GM19099 (cell line): ENCODE data around the gene SLC26A8.

Experiments used
- POLR2A ChIP-seq: IDR thresholded peaks from 3 replicates; pipeline ENCODE4 v1.6.1; 2011; ENCODE audit warnings: low read depth; ENCODE audit not compliant: insufficient read length; ENCODE audit errors: extremely low read depth

Gene SLC26A8

DNA sequence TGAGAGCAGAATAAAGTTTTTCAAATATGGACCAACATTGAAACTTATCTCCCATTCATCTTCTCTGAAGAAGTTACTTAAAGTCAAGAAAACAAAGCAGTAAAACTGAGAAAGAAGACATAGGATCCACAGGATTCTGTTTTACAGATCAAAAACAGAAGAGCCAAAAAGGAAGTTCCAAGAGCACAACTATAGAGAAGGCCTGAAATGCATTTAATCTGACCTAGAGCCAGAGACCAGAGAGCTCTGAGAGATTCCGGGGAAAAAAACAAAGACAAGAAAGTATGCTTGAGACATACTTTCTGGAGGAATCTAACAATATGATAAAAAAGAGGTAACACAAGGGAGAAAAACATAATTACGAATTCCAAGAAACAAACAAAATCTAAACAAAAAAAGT is 129.7 kb downstream of the SLC26A8 start:
- no peak for TF ChIP-seq POLR2A
